HUDEP-2 (cell line): ENCODE data around the gene THAP5.
"Not testable (repeated sequence)": the region's sequence is repeated elsewhere in the genome, so short reads cannot be mapped to it uniquely, and the experiment has no call there.

Experiments
- DNase-seq, 76 experiments: peaks; one replicate each; lab custom pipeline; 2025; ENCODE audit not compliant: unreplicated experiment in 76 of 76; lab: John Stamatoyannopoulos, UW

The THAP5 gene

GRCh38 chr7:108585843-108586242 is 16.3 kb upstream of the THAP5 start:
- no peak for DNase-seq

- DNase-seq = no peak
Observed at GRCh38 chr7:108584211-108584610, 14.7 kb upstream of the THAP5 start.

- no peak for DNase-seq
Observed at GRCh38 chr7:108581655-108582491, 12.4 kb upstream of the THAP5 start.

- DNase-seq = no peak
Observed at GRCh38 chr7:108580298-108580697, 10.8 kb upstream of the THAP5 start.

- no peak for DNase-seq
Observed at GRCh38 chr7:108578937-108579336, 9.4 kb upstream of the THAP5 start.

GRCh38 chr7:108576116-108576515 is 6.6 kb upstream of the THAP5 start:
- DNase-seq = no peak

GRCh38 chr7:108575156-108575555 is 5.7 kb upstream of the THAP5 start:
- DNase-seq = no peak

GRCh38 chr7:108572480-108572879 is 3.0 kb upstream of the THAP5 start:
- no peak for DNase-seq

GRCh38 chr7:108570146-108570755 is 745 bp upstream of the THAP5 start:
- peak in 61 of 76 experiments; percentile 3 to 75 (median 35) for DNase-seq

- DNase-seq = peak in 4 of 76 experiments; percentile 23 to 41 (median 30)
Observed at GRCh38 chr7:108568801-108569380, 615 bp downstream of the THAP5 start.

- peak in 3 of 76 experiments; percentile 15 to 17 (median 17) for DNase-seq
Observed at GRCh38 chr7:108565987-108566386, 3.5 kb downstream of the THAP5 start.

- no peak for DNase-seq
Observed at GRCh38 chr7:108561047-108561619, 8.4 kb downstream of the THAP5 start.

GRCh38 chr7:108559253-108559652 is 10.3 kb downstream of the THAP5 start:
- DNase-seq = no peak

GRCh38 chr7:108557617-108558016 is 11.9 kb downstream of the THAP5 start:
- DNase-seq = no peak

- no peak for DNase-seq
Observed at GRCh38 chr7:108557191-108557590, 12.3 kb downstream of the THAP5 start.

GRCh38 chr7:108556665-108557064 is 12.8 kb downstream of the THAP5 start:
- not testable (repeated sequence) for DNase-seq

- not testable (repeated sequence) for DNase-seq
Observed at GRCh38 chr7:108548141-108548896, 21.2 kb downstream of the THAP5 start.

GRCh38 chr7:108541478-108541877 is 28.0 kb downstream of the THAP5 start:
- DNase-seq = no peak

- peak in 2 of 76 experiments; percentile 22 to 40 for DNase-seq
Observed at GRCh38 chr7:108538685-108539084, 30.8 kb downstream of the THAP5 start.

GRCh38 chr7:108538236-108538635 is 31.3 kb downstream of the THAP5 start:
- peak in 74 of 76 experiments; percentile 11 to 89 (median 68) for DNase-seq
